ENCODE measurements around the gene PLCD1. TPM values are rescaled to one million over a fixed set of nuclear protein-coding genes. Genes with fewer than 3 reads are reported as not detected.

Gene PLCD1
- total RNA-seq, 2 experiments from 2014 or later: 7.8 to 9.2 TPM

DNA sequence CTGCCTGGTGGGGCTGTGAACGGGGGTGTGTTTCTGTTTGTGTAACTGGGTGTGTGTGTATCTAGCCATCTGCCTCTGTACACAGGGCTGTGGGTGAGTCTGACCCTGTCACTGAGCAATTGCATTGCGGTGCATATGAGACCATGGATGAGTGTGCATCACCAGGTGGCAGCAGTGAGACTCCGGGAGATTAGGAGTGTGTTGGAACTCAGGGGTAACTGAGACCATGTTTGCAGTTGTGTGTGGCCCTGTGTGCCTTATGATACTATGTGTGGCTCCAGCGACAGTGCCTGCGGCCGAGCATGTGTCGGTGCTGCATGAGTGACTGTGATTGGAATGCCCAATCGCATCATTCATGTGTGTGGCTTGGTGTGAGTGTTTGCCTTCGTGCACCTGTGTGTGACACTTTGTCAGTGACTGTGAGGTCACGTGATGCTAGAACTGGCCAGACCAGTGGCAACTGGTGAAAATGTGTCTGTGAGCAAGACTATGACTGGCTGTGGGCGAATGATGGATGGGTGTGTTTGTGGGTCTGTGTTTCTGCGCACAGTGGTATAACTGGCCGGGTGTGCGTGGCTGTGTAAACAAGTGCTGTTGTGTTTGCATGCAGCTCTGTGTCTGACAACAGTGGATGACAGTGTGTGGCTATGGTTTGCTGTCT is 24.9 kb downstream of the PLCD1 start:
- POLR2A ChIA-PET: no interaction called here

DNA sequence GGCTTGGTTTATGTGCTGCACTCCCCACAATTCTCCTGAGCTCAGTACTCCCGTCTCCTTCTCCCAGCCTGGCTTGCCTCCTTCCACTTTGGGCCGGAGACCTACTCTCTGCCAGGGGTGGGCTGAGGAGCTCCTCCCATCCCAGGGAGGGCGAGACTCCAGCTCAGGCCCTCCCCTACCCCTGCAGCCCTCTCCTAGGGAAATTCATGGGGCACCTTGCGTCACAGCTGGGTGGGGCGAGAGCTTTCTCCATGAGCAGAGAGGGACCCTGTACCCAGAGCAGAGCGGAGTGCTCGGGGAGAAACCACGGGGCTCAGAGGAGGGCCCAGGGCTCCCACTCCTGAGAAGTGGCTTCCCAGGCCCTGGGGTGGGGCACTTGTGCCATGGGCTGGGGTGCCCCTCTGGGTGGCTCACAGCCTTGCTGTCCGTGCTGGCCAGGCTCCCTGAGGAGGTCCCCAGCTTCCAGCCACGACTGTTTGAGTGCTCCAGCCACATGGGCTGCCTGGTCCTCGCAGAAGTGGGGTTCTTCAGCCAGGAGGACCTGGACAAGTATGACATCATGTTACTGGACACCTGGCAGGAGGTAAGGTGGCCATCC is 25.5 kb downstream of the PLCD1 start:
- CTCF ChIA-PET: interaction anchor here (0.7 to 1.4 kb wide), 11 partner anchors 9 to 104 kb away, joined by 3 to 5 read pairs (median 3); partner anchors contain the start of gene PLCD1
- POLR2A ChIA-PET: no interaction called here

More for the DNA sequence above, 24.9 kb downstream of the PLCD1 start:
- CTCF ChIA-PET: interaction anchor here (0.8 to 1.4 kb wide), 5 partner anchors 7 to 105 kb away, joined by 3 to 6 read pairs (median 3); no protein-coding TSS in a partner anchor

GRCh38 chr3:38003371-38003816 is 26.0 kb downstream of the PLCD1 start:
- POLR2A ChIA-PET: no interaction called here

GRCh38 chr3:38002940-38003339 is 26.5 kb downstream of the PLCD1 start:
- CTCF ChIA-PET: interaction anchor here (0.9 to 1.4 kb wide), 3 partner anchors 10 to 134 kb away, joined by 3 to 5 read pairs (median 3); no protein-coding TSS in a partner anchor
- POLR2A ChIA-PET: no interaction called here

More at GRCh38 chr3:38003371-38003816, 26.0 kb downstream of the PLCD1 start:
- CTCF ChIA-PET: interaction anchor here (0.7 to 1.4 kb wide), 11 partner anchors 9 to 104 kb away, joined by 3 to 5 read pairs (median 3); partner anchors contain the start of gene PLCD1

GRCh38 chr3:38002291-38002876 is 27.1 kb downstream of the PLCD1 start:
- ChIA-PET POLR2A (no interaction called here), CTCF (interaction anchor here (0.9 to 1.9 kb wide), 2 partner anchors 16 to 134 kb away, joined by 3 to 6 read pairs; no protein-coding TSS in a partner anchor)

DNA sequence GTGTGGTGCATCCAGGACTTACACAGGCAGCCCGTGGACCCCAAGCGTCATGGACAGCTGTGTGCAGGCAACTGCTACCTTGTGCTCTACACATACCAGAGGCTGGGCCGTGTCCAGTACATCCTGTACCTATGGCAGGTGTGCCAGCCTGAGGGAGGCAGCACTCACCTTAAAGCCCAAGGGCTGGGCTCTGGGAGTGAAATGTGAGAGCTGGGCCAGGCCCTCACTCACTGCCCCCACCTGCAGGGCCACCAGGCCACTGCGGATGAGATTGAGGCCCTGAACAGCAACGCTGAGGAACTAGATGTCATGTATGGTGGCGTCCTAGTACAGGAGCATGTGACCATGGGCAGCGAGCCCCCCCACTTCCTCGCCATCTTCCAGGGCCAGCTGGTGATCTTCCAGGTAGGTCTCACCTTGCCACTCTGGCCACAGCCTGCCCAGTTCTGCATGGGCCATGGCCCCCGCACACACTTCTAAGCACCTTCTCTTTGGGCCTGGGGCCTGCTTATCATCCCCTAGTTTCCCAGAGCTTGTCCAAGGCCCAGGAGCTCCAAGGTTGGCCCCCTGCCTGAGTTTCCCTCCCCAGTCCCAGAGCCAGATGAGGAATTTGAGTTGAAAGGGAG is 27.9 kb downstream of the PLCD1 start:
- CTCF ChIA-PET: interaction anchor here (0.6 to 1.9 kb wide), 3 partner anchors 15 to 27 kb away, joined by 3 to 6 read pairs (median 3); no protein-coding TSS in a partner anchor
- POLR2A ChIA-PET: no interaction called here

DNA sequence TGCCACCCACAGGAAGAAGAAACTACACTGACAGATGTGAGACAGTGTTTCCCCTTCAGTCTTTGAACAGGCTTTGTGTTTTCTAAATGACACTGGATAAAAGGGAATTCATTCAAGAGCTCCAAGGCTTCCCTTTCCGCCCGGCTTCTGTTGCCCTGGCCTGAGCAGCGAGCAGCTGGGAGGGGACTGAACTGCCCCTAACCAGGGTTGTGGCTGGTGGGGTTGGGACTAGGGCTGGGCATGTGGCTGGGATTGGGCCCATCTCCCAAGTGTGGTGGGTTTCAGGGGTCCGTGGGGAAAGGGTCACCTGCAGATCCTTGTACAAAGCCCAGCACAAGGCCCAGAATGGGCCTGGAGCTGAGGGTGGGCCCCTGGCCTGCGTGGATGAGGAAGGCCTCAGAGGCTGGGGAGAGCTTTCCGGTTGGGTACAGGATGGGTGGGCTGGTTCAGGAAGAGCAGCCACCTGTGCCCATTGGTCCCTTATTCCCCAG is 28.4 kb downstream of the PLCD1 start:
- POLR2A ChIA-PET: no interaction called here
- CTCF ChIA-PET: interaction anchor here (0.6 to 1.9 kb wide), 3 partner anchors 15 to 27 kb away, joined by 3 to 6 read pairs (median 3); no protein-coding TSS in a partner anchor

DNA sequence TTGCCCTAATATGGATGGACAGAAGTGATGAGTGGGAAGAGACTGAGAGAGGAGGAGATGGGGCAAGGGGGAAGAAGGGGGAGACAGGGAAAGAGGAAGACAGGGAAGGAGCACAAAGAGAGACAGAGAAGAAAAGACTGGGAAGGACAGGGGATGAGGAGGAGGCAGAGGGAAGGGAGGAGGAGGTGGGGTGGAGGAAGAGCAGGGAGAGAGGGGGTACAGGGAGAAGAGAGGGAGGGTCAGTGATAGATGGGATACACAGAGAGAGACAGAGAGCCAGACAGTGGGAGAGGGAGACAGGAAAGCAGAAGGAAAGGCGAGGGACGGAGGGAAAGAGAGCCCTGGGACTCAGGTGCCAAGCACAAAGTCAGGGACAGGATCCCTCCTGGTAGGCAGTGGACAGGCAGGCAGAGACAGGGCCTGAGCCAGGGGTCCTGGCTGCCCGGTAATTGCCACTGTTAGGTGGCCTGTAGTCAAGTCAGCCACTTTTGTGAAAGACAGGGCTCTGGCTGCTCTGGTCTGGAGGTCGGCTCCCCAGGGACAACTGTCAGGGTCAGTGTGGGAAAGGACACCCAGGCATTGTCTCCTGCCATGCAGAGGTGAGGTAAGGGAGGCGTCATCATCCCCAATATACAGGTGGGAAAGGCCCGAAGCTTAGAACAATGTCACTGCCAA is 29.1 kb downstream of the PLCD1 start:
- CTCF ChIA-PET: interaction anchor here (0.6 to 1.0 kb wide), 2 partner anchors 23 to 26 kb away, joined by 3 read pairs; no protein-coding TSS in a partner anchor

GRCh38 chr3:37999836-38000235 is 29.6 kb downstream of the PLCD1 start:
- CTCF ChIA-PET: no interaction called here
- POLR2A ChIA-PET: no interaction called here

More for the DNA sequence above, 29.1 kb downstream of the PLCD1 start:
- POLR2A ChIA-PET: no interaction called here

DNA sequence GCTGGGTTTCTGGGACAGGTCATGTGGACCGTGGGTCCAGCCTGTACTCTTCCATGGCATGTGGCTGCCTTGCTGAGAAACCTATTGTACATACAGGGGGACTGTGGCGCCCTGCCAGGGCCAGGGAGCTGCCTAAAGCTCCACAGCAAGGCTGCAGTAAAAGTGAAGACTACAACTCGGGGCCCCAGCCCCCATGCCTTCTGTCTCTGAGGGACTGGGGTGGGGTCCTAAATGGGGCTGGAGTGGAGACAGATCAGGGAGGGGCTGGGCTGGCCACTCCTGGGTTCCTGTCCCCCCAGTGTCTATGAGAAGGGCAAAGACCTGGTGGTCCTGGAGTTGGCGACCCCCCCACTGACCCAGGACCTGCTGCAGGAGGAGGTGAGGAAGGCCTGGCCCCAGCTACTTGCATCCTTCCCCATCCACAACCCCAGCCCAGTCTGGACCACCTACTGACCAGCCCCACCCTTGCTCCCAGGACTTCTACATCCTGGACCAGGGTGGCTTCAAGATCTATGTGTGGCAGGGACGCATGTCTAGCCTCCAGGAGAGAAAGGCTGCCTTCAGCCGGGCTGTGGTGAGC is 31.6 kb downstream of the PLCD1 start:
- CTCF ChIA-PET: interaction anchor here (0.8 to 1.9 kb wide), 3 partner anchors 7 to 35 kb away, joined by 3 to 7 read pairs (median 5); no protein-coding TSS in a partner anchor
- POLR2A ChIA-PET: no interaction called here

DNA sequence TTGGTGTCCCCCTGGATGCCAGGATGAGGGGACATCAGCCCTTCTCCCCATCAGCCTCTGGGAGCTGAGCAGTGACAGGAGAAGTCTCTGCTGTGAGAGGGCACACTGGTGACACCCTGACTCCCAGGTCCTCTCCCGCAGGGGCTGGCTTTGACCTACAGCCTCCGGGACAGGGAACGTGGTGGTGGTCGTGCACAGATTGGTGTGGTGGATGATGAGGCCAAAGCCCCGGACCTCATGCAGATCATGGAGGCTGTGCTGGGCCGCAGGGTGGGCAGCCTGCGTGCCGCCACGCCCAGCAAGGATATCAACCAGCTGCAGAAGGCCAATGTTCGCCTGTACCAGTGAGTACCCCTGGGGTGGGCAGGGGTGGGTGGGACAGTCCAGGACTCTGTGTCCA is 32.1 kb downstream of the PLCD1 start:
- ChIA-PET CTCF (interaction anchor here (0.5 to 1.9 kb wide), 11 partner anchors 8 to 151 kb away, joined by 3 to 11 read pairs (median 3); partner anchors contain the start of genes ACAA1 and DLEC1), POLR2A (no interaction called here)

- POLR2A ChIA-PET: no interaction called here
- CTCF ChIA-PET: interaction anchor here (0.5 to 1.9 kb wide), 12 partner anchors 8 to 151 kb away, joined by 3 to 11 read pairs (median 3); partner anchors contain the start of genes ACAA1, DLEC1 and PLCD1
Observed at GRCh38 chr3:37996785-37997301, 32.6 kb downstream of the PLCD1 start.

DNA sequence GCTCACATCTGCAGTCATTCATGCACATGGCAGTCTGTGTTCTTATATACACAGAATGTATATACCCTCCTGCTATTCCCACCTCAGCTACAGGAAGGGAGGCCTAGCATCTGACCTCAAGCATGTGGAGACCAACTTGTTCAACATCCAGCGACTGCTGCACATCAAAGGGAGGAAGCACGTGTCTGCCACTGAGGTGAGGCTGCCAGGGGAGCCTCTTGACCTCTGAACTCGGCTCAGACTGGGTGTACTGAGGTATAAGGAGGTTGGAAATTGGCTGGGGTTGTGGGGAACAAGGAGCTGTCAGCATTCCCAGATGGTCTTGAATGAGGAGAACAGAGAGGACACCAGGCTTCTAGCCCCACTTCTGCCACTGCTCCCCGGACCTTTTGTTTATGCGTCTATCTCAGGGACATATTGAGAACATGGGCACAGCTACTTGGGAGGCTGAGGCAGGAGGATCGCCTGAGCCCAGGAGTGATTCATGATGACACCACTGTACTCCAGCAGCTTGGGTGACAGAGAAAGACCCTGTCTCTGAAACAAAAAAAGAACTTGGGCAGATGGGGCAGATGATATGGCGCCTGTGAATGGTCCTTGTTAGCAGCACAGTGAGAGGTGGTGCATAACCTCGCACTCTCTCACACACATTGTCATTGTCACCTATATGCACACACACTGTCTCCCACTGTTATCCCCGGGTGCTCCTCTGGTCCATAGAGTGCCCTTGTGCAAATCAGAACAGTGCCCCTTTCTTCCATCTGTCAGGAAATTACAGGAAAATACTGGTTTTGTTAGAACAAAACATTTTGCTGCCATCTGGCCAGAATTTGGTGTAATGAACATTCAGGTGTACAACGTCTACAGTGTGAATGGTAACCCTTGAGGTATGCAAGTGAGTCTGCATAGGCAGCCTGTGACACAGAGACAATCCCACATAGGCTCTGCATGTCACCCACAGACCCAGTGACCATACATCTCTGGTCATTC is 33.5 kb downstream of the PLCD1 start:
- POLR2A ChIA-PET: no interaction called here

DNA sequence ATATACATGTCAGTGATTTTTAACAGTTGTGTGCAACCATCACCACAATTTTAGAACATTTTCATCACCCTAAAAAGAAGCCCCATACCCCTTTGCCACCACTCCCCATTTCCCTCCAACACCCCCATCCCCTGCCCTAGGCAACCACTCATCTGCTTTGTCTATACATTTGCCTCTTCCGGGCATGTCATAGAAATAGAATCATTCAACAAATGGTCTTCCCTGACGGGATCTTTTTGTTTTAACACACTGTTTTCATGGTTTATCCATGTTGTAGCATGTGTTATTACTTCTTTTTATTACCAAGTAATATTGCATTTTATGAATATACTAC is 34.8 kb downstream of the PLCD1 start:
- ChIA-PET POLR2A (interaction anchor here (0.7 kb wide), 1 partner anchor 45 kb away, joined by 3 read pairs; the partner anchor contains the start of gene DLEC1), CTCF (interaction anchor here (0.5 to 0.9 kb wide), 3 partner anchors 9 to 1094 kb away, joined by 4 to 7 read pairs (median 4); no protein-coding TSS in a partner anchor)

More for the DNA sequence above, 33.5 kb downstream of the PLCD1 start:
- CTCF ChIA-PET: interaction anchor here (0.7 to 1.9 kb wide), 9 partner anchors 10 to 142 kb away, joined by 3 to 7 read pairs (median 3); partner anchors contain the start of genes ACAA1, DLEC1 and PLCD1

- ChIA-PET POLR2A (interaction anchor here (0.7 kb wide), 1 partner anchor 45 kb away, joined by 3 read pairs; the partner anchor contains the start of gene DLEC1), CTCF (interaction anchor here (0.5 to 0.9 kb wide), 3 partner anchors 10 to 1093 kb away, joined by 4 to 7 read pairs (median 4); no protein-coding TSS in a partner anchor)
Observed at GRCh38 chr3:37993820-37994638, 35.4 kb downstream of the PLCD1 start.

DNA sequence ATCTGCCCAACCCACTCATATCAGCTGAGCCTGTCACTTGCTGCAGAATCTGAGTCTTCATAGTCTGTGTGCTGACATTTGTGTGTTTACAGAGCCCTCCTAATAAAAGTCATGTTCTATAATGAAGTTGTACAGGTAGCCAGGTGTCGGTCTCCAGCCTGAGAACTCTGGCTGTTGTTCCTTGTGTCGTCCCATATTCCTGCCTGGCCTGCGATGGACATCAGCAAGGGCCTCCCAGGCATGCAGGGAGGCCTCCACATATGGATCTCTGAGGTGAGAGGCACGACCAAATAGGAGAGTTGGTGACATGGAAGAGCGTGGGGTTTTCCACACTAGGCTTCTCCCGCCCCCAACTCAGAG is 36.0 kb downstream of the PLCD1 start:
- ChIA-PET POLR2A (no interaction called here), CTCF (interaction anchor here (1.7 kb wide), 1 partner anchor 19 kb away, joined by 6 read pairs; no protein-coding TSS in a partner anchor)
